Hepatocyte (in vitro differentiated cells): ENCODE results near the gene ZNF81. TPM values are rescaled to one million over a fixed set of nuclear protein-coding genes. Genes with fewer than 3 reads are reported as not detected.

Source experiments
- DNase-seq: peaks from one replicate; pipeline ENCODE4 v3.0.0-alpha.2; 2016; ENCODE audit warnings: low spot score
- H2AFZ ChIP-seq: fragments of 200-600 bp; sonication (generic); 2 replicates; pipeline ENCODE4 v1.6.0; 2016; ENCODE audit warnings: antibody characterized with exemption, mild to moderate bottlenecking
- H3K27ac ChIP-seq: fragments of 200-600 bp; sonication (generic); 2 replicates; pipeline ENCODE4 v1.5.1; 2016; ENCODE audit warnings: mild to moderate bottlenecking
- H3K27me3 ChIP-seq: fragments of 200-600 bp; sonication (generic); 2 replicates; pipeline ENCODE4 v1.6.1; 2016
- H3K36me3 ChIP-seq: fragments of 200-600 bp; sonication (generic); replicated peaks from 2 replicates; pipeline ENCODE4 v1.5.1; 2016; ENCODE audit warnings: low read depth; ENCODE audit not compliant: insufficient read depth
- H3K4me1 ChIP-seq: fragments of 200-600 bp; sonication (generic); 2 replicates; pipeline ENCODE4 v1.5.1; 2016; ENCODE audit warnings: mild to moderate bottlenecking, moderate library complexity; ENCODE audit not compliant: insufficient read depth
- H3K4me2 ChIP-seq: fragments of 200-600 bp; sonication (generic); 2 replicates; pipeline ENCODE4 v1.6.0; 2016
- H3K4me3 ChIP-seq: fragments of 200-600 bp; sonication (generic); 2 replicates; pipeline ENCODE4 v1.5.1; 2016; ENCODE audit warnings: mild to moderate bottlenecking
- H3K79me2 ChIP-seq: fragments of 200-600 bp; sonication (generic); 2 replicates; pipeline ENCODE4 v1.6.0; 2017; ENCODE audit warnings: mild to moderate bottlenecking
- H3K9me2 ChIP-seq: fragments of 200-600 bp; sonication (generic); replicated peaks from 2 replicates; pipeline ENCODE4 v1.6.0; 2017; ENCODE audit warnings: mild to moderate bottlenecking; ENCODE audit not compliant: insufficient read depth
- H3K9me3 ChIP-seq: fragments of 200-600 bp; sonication (generic); 2 replicates; pipeline ENCODE4 v1.5.1; 2016; ENCODE audit warnings: low read depth, mild to moderate bottlenecking
- H4K20me1 ChIP-seq: fragments of 200-600 bp; sonication (generic); 2 replicates; pipeline ENCODE4 v1.6.0; 2016; ENCODE audit warnings: mild to moderate bottlenecking; ENCODE audit not compliant: insufficient read depth, poor library complexity, severe bottlenecking
- EZH2 ChIP-seq: fragments of 200-600 bp; sonication (generic); IDR thresholded peaks from 2 replicates; pipeline ENCODE4 v1.6.1; 2016; ENCODE audit warnings: antibody characterized with exemption, mild to moderate bottlenecking, borderline replicate concordance
- EZH2phosphoT487 ChIP-seq: fragments of 200-600 bp; sonication (generic); IDR thresholded peaks from one replicate; pipeline ENCODE4 v1.6.1; 2018; ENCODE audit warnings: antibody characterized with exemption, mild to moderate bottlenecking, low read depth, moderate library complexity; ENCODE audit not compliant: unreplicated experiment, severe bottlenecking
- WGBS: methylation state at CpG from one replicate; pipeline ENCODE4 v1.1.6; 2016; ENCODE audit warnings: low lambda C conversion rate; ENCODE audit errors: missing lambda C conversion rate; 5-methylcytosine and 5-hydroxymethylcytosine counted together
- polyA plus RNA-seq: library from polyadenylated mRNA; unstranded; fragments of >200 nt; fragmentation: Nextera tagmentation; extraction: Ambion mirVana; gene quantifications from 2 replicates; pipeline ENCODE4 v1.2.1, GENCODE V29; 2016
- total RNA-seq: library from RNA; depleted of rRNA; stranded (reverse); fragments of >200 nt; gene quantifications from 2 replicates; pipeline ENCODE4 v1.2.3, GENCODE V29; 2014
- TF ChIP-seq, protein P1 (sequence below): fragments of 200-600 bp; sonication (generic); IDR thresholded peaks from 2 replicates; pipeline ENCODE4 v1.5.1; 2016; ENCODE audit warnings: antibody characterized with exemption, mild to moderate bottlenecking; ENCODE audit not compliant: poor library complexity

ZNF81 gene
- total and polyA plus RNA-seq, 2 experiments from 2014 or later: 4.1 to 10.9 TPM

DNA sequence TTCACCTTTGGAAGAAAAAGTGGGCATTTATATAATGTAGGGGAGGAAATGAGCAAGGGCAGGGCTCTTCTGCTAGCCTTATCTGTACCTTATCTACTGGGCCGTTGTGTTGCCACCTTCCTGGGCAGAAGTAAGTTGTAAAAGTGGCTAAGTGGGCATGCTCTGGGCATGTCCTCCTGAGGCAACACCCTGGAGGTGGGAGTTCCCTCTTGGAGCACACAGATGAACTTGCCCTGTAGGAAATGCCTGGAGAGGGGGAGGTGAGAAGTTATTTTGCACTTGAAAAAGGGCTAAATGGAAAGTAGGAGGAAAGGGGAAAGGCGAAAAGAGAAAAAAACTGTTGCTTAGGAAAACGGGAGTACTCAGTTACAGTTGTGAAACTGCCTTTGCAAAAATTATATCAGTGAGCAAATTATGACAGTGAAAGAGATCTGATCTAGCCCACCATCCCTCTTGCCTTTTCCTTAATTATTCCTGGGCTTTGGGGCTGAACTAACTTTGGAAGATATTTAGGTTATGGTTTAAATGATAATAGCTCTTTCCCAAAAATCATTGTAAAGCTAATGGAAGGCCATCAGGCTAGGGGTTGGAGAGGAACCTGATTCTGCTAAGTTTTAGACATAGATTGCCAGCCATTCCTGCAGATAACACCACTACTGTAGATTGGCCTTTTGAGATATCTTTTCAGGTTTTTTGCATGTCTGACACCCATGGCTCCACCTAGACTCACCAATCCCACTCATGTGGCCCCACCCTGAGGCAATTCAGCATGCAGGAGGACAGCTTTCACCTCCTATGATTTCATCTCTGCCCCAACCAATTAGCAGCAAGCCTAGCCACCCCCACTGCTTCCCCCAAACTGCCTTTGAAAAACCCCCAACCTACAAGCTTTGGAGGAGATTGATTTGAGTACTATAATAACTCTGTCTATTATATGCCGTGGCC lies 20.5 kb upstream of the ZNF81 start:
- Histone ChIP-seq H3K27me3 (no peaks in the 10 kb centered on the region), H3K9me3 (no peaks in the 10 kb centered on the region), H3K36me3 (no peaks in the 10 kb centered on the region), H4K20me1 (no peaks in the 10 kb centered on the region), H3K4me3 (no peak overlapping the region), H3K79me2 (no peaks in the 10 kb centered on the region), H2AFZ (no peak overlapping the region), H3K9me2 (no peaks in the 10 kb centered on the region), H3K4me2 (no peak overlapping the region), H3K27ac (no peak overlapping the region), H3K4me1 (no peaks in the 10 kb centered on the region)
- WGBS: 45% methylated on average over 4 of the region's 4 CpGs
- no peak for DNase-seq
- no peak for TF ChIP-seq EZH2phosphoT487
- no peak for TF ChIP-seq EZH2
- TF ChIP-seq, protein P1, sequence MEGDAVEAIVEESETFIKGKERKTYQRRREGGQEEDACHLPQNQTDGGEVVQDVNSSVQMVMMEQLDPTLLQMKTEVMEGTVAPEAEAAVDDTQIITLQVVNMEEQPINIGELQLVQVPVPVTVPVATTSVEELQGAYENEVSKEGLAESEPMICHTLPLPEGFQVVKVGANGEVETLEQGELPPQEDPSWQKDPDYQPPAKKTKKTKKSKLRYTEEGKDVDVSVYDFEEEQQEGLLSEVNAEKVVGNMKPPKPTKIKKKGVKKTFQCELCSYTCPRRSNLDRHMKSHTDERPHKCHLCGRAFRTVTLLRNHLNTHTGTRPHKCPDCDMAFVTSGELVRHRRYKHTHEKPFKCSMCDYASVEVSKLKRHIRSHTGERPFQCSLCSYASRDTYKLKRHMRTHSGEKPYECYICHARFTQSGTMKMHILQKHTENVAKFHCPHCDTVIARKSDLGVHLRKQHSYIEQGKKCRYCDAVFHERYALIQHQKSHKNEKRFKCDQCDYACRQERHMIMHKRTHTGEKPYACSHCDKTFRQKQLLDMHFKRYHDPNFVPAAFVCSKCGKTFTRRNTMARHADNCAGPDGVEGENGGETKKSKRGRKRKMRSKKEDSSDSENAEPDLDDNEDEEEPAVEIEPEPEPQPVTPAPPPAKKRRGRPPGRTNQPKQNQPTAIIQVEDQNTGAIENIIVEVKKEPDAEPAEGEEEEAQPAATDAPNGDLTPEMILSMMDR: no peak

DNA sequence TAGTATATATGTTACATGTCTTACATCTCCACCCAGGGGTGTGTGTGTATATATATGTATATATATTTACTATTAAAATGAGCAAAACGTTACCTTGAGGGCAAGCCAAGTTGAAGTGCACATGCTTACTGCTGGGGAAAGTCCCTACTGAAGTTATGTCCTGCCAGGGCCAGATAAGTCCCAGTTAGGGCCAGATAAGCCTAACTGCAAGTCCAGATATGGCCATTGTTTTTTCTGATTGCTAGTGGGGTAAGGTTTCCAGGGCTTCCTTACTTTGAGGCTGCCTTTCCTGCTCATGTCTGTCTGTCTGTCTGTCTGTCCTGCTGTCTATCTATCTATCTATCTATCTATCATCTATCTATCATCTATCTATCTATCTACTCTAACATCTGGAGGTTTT lies 19.3 kb upstream of the ZNF81 start:
- no peaks in the 10 kb centered on the region for H3K9me3 ChIP-seq
- H3K79me2 ChIP-seq: no peaks in the 10 kb centered on the region
- no peak for TF ChIP-seq EZH2phosphoT487
- TF ChIP-seq, protein P1: no peak
- no peak for TF ChIP-seq EZH2
- no peak overlapping the region for H3K4me3 ChIP-seq
- no peaks in the 10 kb centered on the region for H3K9me2 ChIP-seq
- WGBS: 35% methylated on average over 1 of the region's 1 CpG
- H4K20me1 ChIP-seq: no peaks in the 10 kb centered on the region
- no peak for DNase-seq
- no peaks in the 10 kb centered on the region for H3K4me1 ChIP-seq
- no peaks in the 10 kb centered on the region for H3K36me3 ChIP-seq
- no peak overlapping the region for H2AFZ ChIP-seq
- H3K27me3 ChIP-seq: no peaks in the 10 kb centered on the region
- H3K4me2 ChIP-seq: no peak overlapping the region
- H3K27ac ChIP-seq: no peak overlapping the region

DNA sequence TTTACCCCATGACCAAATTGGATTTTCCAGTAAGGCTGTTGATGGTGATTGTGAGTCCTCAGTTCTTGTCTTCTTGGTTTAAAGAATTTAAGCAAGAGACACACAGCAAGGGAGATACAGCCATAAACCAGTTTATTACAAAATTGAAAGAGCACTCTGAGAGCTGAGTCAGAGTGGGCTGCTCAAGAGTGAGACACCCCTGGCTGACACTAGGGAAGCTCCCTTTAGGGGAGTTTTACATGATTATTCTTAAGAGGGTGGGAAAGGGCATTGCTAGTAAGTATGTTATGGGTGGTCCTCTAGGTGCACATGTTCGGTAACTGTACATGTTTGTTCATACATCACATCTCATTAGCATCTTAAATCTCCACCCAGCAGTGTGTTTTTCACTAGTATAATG lies 18.8 kb upstream of the ZNF81 start:
- no peak for DNase-seq
- TF ChIP-seq EZH2phosphoT487 (no peak), EZH2 (no peak)
- TF ChIP-seq, protein P1: no peak
- no peaks in the 10 kb centered on the region for H3K79me2 ChIP-seq

More for the DNA sequence above, 18.8 kb upstream of the ZNF81 start:
- H3K36me3 ChIP-seq: no peaks in the 10 kb centered on the region
- H3K27ac ChIP-seq: no peak overlapping the region
- no peaks in the 10 kb centered on the region for H3K9me2 ChIP-seq
- no peaks in the 10 kb centered on the region for H3K27me3 ChIP-seq
- H3K4me2 ChIP-seq: no peak overlapping the region
- no peak overlapping the region for H3K4me3 ChIP-seq
- 90% methylated on average over 1 of the region's 1 CpG for WGBS
- no peaks in the 10 kb centered on the region for H3K4me1 ChIP-seq
- no peaks in the 10 kb centered on the region for H3K9me3 ChIP-seq
- H4K20me1 ChIP-seq: no peaks in the 10 kb centered on the region
- H2AFZ ChIP-seq: no peak overlapping the region
